Naive thymus-derived CD8-positive, alpha-beta T cell (primary cell): ENCODE data around the gene TSHZ2. TPM values are rescaled to one million over a fixed set of nuclear protein-coding genes. Genes with fewer than 3 reads are reported as not detected.
A peak's percentile ranks its signal among the peaks of the same experiment; 100 is the strongest.

ENCODE experiments used
- ATAC-seq, 2 donors: fragments of 150-1000 bp; cut with Tn5 transposase in 1 of 2; sonication (Bioruptor Pico), chemical (Tn5 transposase) in 1 of 2; 1 replicate in 1 of 2; 2 replicates in 1 of 2; pipeline ENCODE4 v1.10.0; 2021; ENCODE audit warnings: mild to moderate bottlenecking in 2 of 2, moderate library complexity in 2 of 2
- POLR2A ChIA-PET: fragments of 350-600 bp; sonication (Branson Sonifier 250); formaldehyde crosslinking; loops from one replicate; lab custom pipeline; 2021; ENCODE audit warnings: antibody characterized with exemption; lab: Charles Lee
- DNase-seq, 10 donors: peaks; one replicate each; pipeline versions ENCODE4 v3.0.0 to v3.0.0-alpha.2; 2020 to 2022
- H3K27ac Mint-ChIP-seq, 10 donors: one replicate each; pipeline ENCODE4 v1.8.0; 2020 to 2022; ENCODE audit warnings: mild to moderate bottlenecking in 10 of 10, mixed read lengths in 10 of 10, moderate library complexity in 4 of 10, inconsistent platforms in 1 of 10
- H3K27me3 Mint-ChIP-seq, 5 donors: one replicate each; pipeline ENCODE4 v1.8.0; 2021 to 2022; ENCODE audit warnings: mixed read lengths in 5 of 5
- H3K36me3 Mint-ChIP-seq, 3 donors: one replicate each; pipeline ENCODE4 v1.8.0; 2020 to 2022; ENCODE audit warnings: mixed read lengths in 3 of 3, mild to moderate bottlenecking in 2 of 3, inconsistent platforms in 1 of 3
- H3K4me1 Mint-ChIP-seq, 4 donors: one replicate each; pipeline ENCODE4 v1.8.0; 2021 to 2022; ENCODE audit warnings: mixed read lengths in 4 of 4
- H3K4me3 Mint-ChIP-seq, 10 donors: one replicate each; pipeline ENCODE4 v1.8.0; 2020 to 2022; ENCODE audit warnings: mild to moderate bottlenecking in 10 of 10, mixed read lengths in 10 of 10, moderate library complexity in 6 of 10, inconsistent platforms in 1 of 10
- H3K9me3 Mint-ChIP-seq, 9 donors: one replicate each; pipeline ENCODE4 v1.8.0; 2020 to 2022; ENCODE audit warnings: mixed read lengths in 9 of 9, mild to moderate bottlenecking in 3 of 9, inconsistent platforms in 1 of 9, moderate library complexity in 1 of 9
- polyA plus RNA-seq, 3 donors: library from polyadenylated mRNA; unstranded; fragments of 300-500 nt; fragmentation: Illumina TruSeq; gene quantifications; one replicate each; pipeline ENCODE4 v1.2.3, GENCODE V29; 2021
- total RNA-seq, 8 experiments: library from RNA in 2 of 8; stranded (reverse) in 2 of 8; gene quantifications; one replicate each; pipeline ENCODE4 v1.2.3 and lab custom pipeline; 2021 to 2026

The TSHZ2 gene
- total and polyA plus RNA-seq, 5 experiments from 2014 or later, result 0.42 to 10.0 (median 5.1) TPM; not detected in 1

GRCh38 chr20:53299831-53300230, 327.7 kb downstream of the TSHZ2 start:
- H3K4me3 Mint-ChIP-seq, result no peak overlapping the region
- H3K4me1 Mint-ChIP-seq, result peaks cover 0 to 2% (median 0%) of the 10 kb centered on the region in 4 donors
- no peaks in the 10 kb centered on the region for H3K9me3 Mint-ChIP-seq
- DNase-seq, result no peak
- ATAC-seq, result no peak
- POLR2A ChIA-PET, result no interaction called here
- H3K27ac Mint-ChIP-seq, result no peak overlapping the region
- no peaks in the 10 kb centered on the region for H3K36me3 Mint-ChIP-seq
- peaks cover 3 to 20% (median 8%) of the 10 kb centered on the region in 5 donors for H3K27me3 Mint-ChIP-seq

GRCh38 chr20:53301869-53302268, 329.7 kb downstream of the TSHZ2 start:
- Mint-ChIP-seq H3K9me3 (no peaks in the 10 kb centered on the region), H3K27me3 (peaks cover 5 to 19% (median 6%) of the 10 kb centered on the region in 5 donors), H3K27ac (no peak overlapping the region), H3K4me1 (peaks cover 0 to 2% (median under 1%) of the 10 kb centered on the region in 4 donors), H3K36me3 (no peaks in the 10 kb centered on the region), H3K4me3 (no peak overlapping the region)
- ATAC-seq (no peak), DNase-seq (no peak)
- POLR2A ChIA-PET, result no interaction called here

GRCh38 chr20:53302695-53303412, 330.7 kb downstream of the TSHZ2 start:
- POLR2A ChIA-PET, result no interaction called here

GRCh38 chr20:53303413-53303760, 331.2 kb downstream of the TSHZ2 start:
- Mint-ChIP-seq H3K27ac (no peak overlapping the region), H3K4me3 (no peak overlapping the region), H3K27me3 (peaks cover 2 to 14% (median 4%) of the 10 kb centered on the region in 5 donors), H3K9me3 (no peaks in the 10 kb centered on the region), H3K4me1 (peaks cover 0 to 2% (median under 1%) of the 10 kb centered on the region in 4 donors), H3K36me3 (no peaks in the 10 kb centered on the region)
- ATAC-seq (no peak), DNase-seq (no peak)
- POLR2A ChIA-PET, result no interaction called here

More at GRCh38 chr20:53302695-53303412, 330.7 kb downstream of the TSHZ2 start:
- no peaks in the 10 kb centered on the region for H3K36me3 Mint-ChIP-seq
- no peak overlapping the region for H3K4me3 Mint-ChIP-seq
- H3K27me3 Mint-ChIP-seq, result peaks cover 5 to 19% (median 6%) of the 10 kb centered on the region in 5 donors
- no peaks in the 10 kb centered on the region for H3K9me3 Mint-ChIP-seq
- no peak for ATAC-seq
- no peak for DNase-seq
- H3K4me1 Mint-ChIP-seq, result peaks cover 0 to 2% (median under 1%) of the 10 kb centered on the region in 4 donors
- no peak overlapping the region for H3K27ac Mint-ChIP-seq

- POLR2A ChIA-PET, result interaction anchor here (0.7 kb wide), 1 partner anchor 344 kb away, joined by 3 read pairs; no protein-coding TSS in a partner anchor
- Mint-ChIP-seq H3K36me3 (no peaks in the 10 kb centered on the region), H3K27me3 (peaks cover 0 to 11% (median 4%) of the 10 kb centered on the region in 5 donors), H3K27ac (peak overlapping the region in 1 of 10 donors; percentile 24), H3K4me3 (no peak overlapping the region), H3K4me1 (peaks cover 0 to 2% (median under 1%) of the 10 kb centered on the region in 4 donors), H3K9me3 (no peaks in the 10 kb centered on the region)
- ATAC-seq (no peak), DNase-seq (no peak)
Observed at GRCh38 chr20:53304146-53304545, 332.0 kb downstream of the TSHZ2 start.

GRCh38 chr20:53306192-53306805, 334.1 kb downstream of the TSHZ2 start:
- H3K9me3 Mint-ChIP-seq, result peaks cover 0 to 10% (median 0%) of the 10 kb centered on the region in 9 donors

GRCh38 chr20:53307964-53308597, 335.9 kb downstream of the TSHZ2 start:
- POLR2A ChIA-PET, result no interaction called here
- H3K27ac Mint-ChIP-seq, result peak overlapping the region in 1 of 10 donors; percentile 17
- H3K27me3 Mint-ChIP-seq, result peaks cover 0 to 8% (median 3%) of the 10 kb centered on the region in 5 donors
- peaks cover 0 to 10% (median 0%) of the 10 kb centered on the region in 9 donors for H3K9me3 Mint-ChIP-seq
- DNase-seq (no peak), ATAC-seq (no peak)
- peaks cover 0 to 4% (median 0%) of the 10 kb centered on the region in 3 donors for H3K36me3 Mint-ChIP-seq
- no peak overlapping the region for H3K4me3 Mint-ChIP-seq
- peaks cover 0 to 2% (median 0%) of the 10 kb centered on the region in 4 donors for H3K4me1 Mint-ChIP-seq

More at GRCh38 chr20:53306192-53306805, 334.1 kb downstream of the TSHZ2 start:
- Mint-ChIP-seq H3K27me3 (peaks cover 0 to 8% (median 3%) of the 10 kb centered on the region in 5 donors), H3K4me3 (no peak overlapping the region), H3K36me3 (peaks cover 0 to 4% (median 0%) of the 10 kb centered on the region in 3 donors), H3K27ac (peak overlapping the region in 1 of 10 donors; percentile 61), H3K4me1 (peaks cover 0 to 2% (median 0%) of the 10 kb centered on the region in 4 donors)
- DNase-seq (no peak), ATAC-seq (no peak)
- POLR2A ChIA-PET, result no interaction called here

- Mint-ChIP-seq H3K9me3 (peaks cover 0 to 10% (median 0%) of the 10 kb centered on the region in 9 donors), H3K27me3 (peaks cover 0 to 8% (median 3%) of the 10 kb centered on the region in 5 donors), H3K27ac (no peak overlapping the region), H3K4me3 (no peak overlapping the region), H3K4me1 (peaks cover 0 to 2% (median 0%) of the 10 kb centered on the region in 4 donors), H3K36me3 (peaks cover 0 to 4% (median 0%) of the 10 kb centered on the region in 3 donors)
- POLR2A ChIA-PET, result no interaction called here
- no peak for ATAC-seq
- no peak for DNase-seq
Observed at GRCh38 chr20:53309515-53309914, 337.4 kb downstream of the TSHZ2 start.

GRCh38 chr20:53312957-53313356, 340.8 kb downstream of the TSHZ2 start:
- Mint-ChIP-seq H3K9me3 (peaks cover 0 to 10% (median 0%) of the 10 kb centered on the region in 9 donors), H3K4me1 (no peaks in the 10 kb centered on the region), H3K4me3 (no peak overlapping the region), H3K27me3 (peaks cover 0 to 2% (median 0%) of the 10 kb centered on the region in 5 donors), H3K27ac (no peak overlapping the region), H3K36me3 (peaks cover 0 to 4% (median 0%) of the 10 kb centered on the region in 3 donors)
- no peak for DNase-seq
- POLR2A ChIA-PET, result no interaction called here
- ATAC-seq, result no peak

GRCh38 chr20:53316206-53316937, 344.2 kb downstream of the TSHZ2 start:
- Mint-ChIP-seq H3K36me3 (peaks cover 0 to 10% (median 6%) of the 10 kb centered on the region in 3 donors), H3K27me3 (no peaks in the 10 kb centered on the region), H3K27ac (no peak overlapping the region), H3K4me1 (peaks cover 3 to 12% (median 6%) of the 10 kb centered on the region in 4 donors), H3K9me3 (peaks cover 0 to 8% (median 0%) of the 10 kb centered on the region in 9 donors), H3K4me3 (no peak overlapping the region)
- DNase-seq, result no peak
- POLR2A ChIA-PET, result no interaction called here
- ATAC-seq, result no peak

- peaks cover 12 to 30% (median 18%) of the 10 kb centered on the region in 4 donors for H3K4me1 Mint-ChIP-seq
Observed at GRCh38 chr20:53319200-53319599, 347.0 kb downstream of the TSHZ2 start.

GRCh38 chr20:53319716-53320115, 347.6 kb downstream of the TSHZ2 start:
- Mint-ChIP-seq H3K4me1 (peaks cover 12 to 30% (median 18%) of the 10 kb centered on the region in 4 donors), H3K9me3 (peaks cover 0 to 8% (median 0%) of the 10 kb centered on the region in 9 donors), H3K4me3 (peak overlapping the region in 1 of 10 donors; percentile 12), H3K36me3 (peaks cover 0 to 13% (median 10%) of the 10 kb centered on the region in 3 donors), H3K27ac (no peak overlapping the region), H3K27me3 (no peaks in the 10 kb centered on the region)
- POLR2A ChIA-PET, result no interaction called here
- ATAC-seq (no peak), DNase-seq (no peak)

More at GRCh38 chr20:53319200-53319599, 347.0 kb downstream of the TSHZ2 start:
- no peak overlapping the region for H3K27ac Mint-ChIP-seq
- H3K36me3 Mint-ChIP-seq, result peaks cover 0 to 13% (median 10%) of the 10 kb centered on the region in 3 donors
- POLR2A ChIA-PET, result no interaction called here
- DNase-seq, result no peak
- H3K27me3 Mint-ChIP-seq, result no peaks in the 10 kb centered on the region
- H3K9me3 Mint-ChIP-seq, result peaks cover 0 to 8% (median 0%) of the 10 kb centered on the region in 9 donors
- no peak for ATAC-seq
- H3K4me3 Mint-ChIP-seq, result no peak overlapping the region
